Hindlimb muscle (tissue), 1 donor: ENCODE data around the gene PUM1. TPM values are rescaled to one million over a fixed set of nuclear protein-coding genes. Genes with fewer than 3 reads are reported as not detected.
"Not testable (repeated sequence)": the region's sequence is repeated elsewhere in the genome, so short reads cannot be mapped to it uniquely, and the experiment has no call there.

Experiments
- DNase-seq: peaks from one replicate; pipeline ENCODE4 v3.0.0-alpha.2; 2013
- polyA plus RNA-seq: library from polyadenylated mRNA; unstranded; fragments of 120-200 nt; gene quantifications from one replicate; pipeline ENCODE4 v1.2.1, GENCODE V29; 2013; ENCODE audit not compliant: insufficient read length

Gene PUM1
- polyA plus RNA-seq, 1 donor: 60.9 TPM

DNA sequence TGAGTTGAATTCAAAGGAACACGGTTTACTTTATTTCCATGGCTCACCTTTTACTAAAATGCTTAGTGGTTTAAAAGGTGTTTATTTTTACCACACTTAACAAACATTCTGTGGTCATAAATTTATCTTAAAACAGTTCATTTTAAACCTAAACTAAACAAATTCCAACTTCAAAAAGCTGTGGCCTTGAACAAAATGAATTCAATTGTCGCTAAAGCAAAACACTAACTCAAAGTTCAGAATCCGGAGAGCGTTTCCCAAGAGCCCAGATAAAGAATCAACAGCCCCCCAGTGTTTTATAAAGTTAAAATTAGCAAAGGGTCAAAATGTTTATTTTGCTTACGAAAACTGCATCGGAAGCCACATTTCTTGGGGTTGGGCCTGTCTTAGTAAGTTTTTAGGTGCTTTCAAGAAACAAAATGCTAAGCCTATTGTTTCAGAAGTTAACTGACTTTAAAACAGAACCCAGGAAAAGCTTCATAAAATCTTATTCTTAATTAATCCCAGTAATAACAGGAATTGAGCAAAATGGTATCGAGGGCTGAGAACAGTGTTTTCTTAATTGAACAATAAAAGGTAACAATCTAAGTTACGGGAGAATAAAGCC lies 1.3 kb downstream of the PUM1 start:
- peak; percentile 7 for DNase-seq

DNA sequence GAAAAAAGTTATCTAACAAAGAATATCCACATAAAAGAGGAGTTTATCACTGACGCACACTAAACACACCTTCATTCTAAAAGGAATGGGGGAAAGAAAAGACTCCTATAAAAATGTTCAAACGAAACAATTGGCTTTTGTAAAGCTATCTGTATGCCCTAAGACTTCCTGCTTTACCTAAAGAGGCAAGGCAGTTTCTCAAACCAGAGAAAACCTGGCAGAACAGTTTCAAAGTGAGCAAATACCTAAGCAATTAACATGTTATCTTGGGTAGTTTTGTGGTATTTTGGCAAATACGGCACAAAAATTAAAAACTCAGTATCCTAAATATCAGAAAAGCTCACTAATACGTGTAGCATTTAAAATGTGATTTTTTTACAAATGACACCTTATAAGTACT lies 1.9 kb downstream of the PUM1 start:
- no peak for DNase-seq

DNA sequence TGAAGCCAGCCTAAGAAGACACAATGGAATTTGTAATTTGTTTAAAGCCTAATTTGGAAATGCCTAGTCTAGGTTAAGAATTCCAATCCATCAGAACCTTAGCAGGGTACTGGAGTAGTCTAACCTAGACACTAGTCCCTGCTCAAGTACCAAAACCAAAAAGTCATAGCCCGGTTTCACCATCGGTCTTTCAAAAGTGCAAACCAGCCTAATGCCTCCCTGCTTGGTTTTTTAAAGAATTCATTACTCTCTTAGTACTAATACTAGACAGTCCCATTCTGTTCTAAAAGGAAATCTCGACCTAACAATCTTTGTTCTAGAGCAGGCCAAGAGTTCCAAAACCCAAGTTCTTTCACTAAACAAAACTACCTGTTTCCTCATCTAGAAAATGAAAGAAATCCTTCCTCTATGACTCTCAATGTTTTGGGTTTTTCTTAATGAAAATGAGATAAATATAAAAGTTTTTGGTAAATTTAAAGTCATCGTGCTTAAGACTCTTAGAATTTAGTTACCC lies 2.6 kb downstream of the PUM1 start:
- no peak for DNase-seq

DNA sequence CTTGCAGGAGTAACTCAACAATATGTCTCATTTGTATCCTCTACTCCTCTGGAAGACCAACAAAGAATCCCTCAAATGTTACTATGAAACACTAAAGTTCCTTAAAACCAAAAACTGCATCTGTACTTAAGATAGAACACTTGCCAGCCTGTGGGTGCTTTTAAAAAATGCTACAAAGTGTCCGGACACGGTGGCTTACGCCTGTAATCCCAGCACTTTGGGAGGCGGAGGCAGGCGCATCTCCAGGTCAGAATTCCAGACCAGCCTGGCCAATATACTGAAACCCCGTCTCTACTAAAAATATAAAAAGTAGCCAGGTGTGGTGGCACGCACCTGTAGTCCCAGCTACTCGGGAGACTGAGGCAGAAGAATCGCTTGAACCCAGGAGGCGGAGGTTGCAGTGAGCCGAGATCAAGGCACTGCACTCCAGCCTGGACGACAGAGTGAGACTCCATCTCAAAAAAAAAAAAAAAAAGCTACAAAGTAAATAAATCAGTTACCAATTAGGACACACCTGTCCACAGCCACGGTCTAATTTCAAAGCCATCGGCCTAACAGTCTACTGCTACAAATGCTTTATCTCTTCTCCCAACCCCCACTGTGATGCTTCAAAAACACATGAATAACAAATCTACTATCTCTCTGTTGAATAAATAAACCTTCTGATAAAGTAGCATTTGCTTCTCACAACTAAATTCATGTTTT lies 3.2 kb downstream of the PUM1 start:
- DNase-seq: not testable (repeated sequence)

DNA sequence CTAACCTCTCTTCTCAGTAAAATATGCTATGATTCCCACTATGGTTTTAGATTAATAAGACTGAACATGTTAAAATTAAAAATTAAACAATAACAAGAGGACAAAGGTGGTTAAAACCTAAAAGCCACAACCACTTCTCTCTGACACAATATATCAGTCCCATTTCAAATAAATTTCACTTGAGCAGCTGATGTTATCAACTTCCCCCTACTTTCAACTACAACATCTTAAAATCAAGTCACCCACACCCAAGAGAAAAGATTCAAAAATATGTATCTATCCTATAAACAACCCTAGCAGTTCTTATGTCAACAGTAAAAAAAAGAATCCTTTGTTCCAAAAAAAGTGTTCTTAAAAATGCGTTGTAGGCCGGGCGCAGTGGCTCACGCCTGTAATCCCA lies 7.5 kb downstream of the PUM1 start:
- no peak for DNase-seq

DNA sequence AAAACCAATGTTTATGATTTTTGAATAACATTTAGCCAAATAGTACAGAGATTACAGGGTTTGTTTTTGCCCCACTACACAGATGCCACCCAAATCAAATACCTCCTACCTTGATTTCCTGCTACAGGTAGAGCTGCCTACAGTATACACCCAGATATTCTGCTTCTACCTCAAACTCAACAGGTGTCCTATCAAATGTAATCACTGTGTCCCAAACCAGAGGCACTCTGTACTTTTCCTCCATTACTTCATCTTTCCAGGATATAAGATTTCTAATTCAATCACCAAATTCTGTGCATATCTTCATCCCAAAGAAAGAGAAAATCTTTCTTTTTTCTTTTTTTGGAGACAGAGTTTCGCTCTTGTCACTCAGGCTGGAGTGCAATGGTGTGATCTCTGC lies 9.6 kb downstream of the PUM1 start:
- DNase-seq: no peak

DNA sequence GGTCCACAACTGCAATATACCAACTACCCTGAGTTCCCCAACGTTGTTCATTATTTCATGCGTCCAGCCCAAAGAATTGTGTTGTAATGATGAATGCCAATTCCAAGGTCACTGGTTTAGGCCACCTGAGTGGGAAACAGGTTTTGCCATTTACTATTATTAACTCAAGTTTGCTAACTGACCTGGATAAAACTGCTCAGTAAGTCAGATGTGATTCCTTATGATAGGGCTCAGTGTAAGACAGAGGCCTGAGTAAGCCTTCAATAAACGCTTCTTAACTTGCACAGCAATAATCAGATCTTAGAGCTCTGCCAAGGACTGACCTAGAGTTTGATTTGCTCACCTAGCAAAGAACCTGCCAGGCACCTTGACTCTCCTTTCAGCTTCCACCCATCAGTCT lies 10.0 kb downstream of the PUM1 start:
- DNase-seq: no peak

DNA sequence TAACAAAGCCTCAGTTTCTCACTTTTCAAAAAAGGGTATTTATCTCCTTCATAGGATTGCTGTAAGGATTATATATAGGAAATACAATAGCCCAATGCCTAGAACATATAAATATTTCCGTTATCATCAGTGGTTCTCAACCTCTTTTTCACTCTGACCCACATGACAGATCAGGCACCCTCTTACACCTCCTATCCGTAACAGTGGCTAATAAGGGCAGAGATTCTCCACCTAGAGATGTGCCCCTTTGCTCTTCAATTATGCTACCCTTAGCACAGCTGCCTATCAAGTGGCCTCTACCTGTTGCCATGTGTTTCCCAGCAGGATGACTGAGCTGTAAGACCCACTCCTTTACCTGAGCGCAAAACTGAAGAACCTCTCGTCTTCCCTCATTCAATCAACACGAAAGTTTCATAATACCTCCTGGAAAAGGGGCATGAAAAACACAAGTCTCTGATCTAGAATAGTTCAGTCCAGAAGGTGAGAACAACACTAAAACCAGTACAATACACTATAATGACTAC lies 10.5 kb downstream of the PUM1 start:
- no peak for DNase-seq

DNA sequence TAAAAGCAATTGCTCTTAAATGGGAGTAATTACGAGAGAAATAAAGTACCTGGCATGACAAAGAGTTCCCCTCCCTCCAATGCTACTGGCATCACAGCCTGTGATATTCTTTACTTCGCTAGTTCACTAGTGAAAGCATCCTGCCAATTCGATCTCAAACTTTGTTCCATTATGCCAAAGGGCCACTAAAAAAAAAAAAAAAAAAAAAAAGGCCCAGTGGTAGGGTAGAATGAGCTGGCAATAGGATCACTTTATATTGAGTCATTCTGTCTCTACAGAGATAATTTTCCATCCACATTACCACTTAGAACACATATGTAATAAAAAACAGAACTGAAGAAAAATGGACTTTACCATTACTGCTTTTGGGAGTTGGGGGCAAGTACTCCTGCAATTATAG lies 11.2 kb downstream of the PUM1 start:
- no peak for DNase-seq

DNA sequence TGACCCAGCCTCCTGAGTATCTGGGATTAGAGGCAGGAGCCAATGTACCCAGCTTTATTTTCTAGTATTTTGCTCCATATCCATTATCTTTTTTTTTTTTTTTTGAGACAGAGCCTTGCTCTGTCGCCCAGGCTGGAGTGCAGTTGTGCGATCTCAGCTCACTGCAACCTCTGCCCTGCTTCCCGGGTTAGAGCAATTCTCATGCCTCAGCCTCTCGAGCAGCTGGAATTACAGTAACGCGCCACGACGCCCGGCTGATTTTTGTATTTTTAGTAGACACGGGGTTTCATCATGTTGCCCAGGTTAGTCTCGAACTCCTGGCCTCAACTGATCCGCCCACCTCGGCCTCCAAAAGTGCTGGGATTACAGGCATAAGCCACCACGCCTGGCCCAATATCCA lies 12.9 kb downstream of the PUM1 start:
- DNase-seq: not testable (repeated sequence)

DNA sequence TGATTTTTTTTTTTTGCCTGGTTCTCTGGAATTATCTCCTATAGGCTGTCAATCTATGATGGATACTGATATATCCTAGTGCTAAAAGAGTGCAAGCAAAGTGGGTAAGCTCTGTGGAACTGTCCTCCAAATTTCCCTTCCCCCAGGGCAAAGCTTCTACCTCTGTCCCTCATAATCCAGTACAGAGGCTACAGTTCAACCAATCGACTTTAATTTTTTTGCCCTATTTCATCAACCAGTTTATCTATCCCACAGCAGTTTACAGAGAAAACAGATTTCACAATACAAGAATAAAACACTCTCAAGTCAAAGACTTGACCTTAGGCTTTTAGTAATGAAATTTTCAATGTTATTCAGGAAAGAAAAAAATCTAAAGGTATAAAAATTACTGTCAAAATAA lies 13.9 kb downstream of the PUM1 start:
- DNase-seq: no peak

DNA sequence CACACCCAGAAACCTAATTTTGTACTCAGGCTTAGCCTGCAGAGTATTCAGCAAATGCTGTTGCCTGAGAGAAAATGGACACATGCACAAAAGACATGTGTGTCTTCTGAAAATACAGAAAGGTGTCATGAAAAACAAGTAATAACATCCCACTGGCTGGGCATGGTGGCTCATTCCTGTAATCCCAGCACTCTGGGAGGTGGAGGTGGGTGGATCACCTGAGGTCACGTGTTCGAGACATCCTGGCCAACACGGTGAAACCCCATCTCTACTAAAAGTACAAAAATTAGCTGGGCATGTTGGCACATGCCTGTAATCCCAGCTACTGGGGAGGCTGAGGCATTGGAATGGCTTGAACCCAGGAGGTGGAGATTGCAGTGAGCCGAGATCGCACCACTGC lies 18.0 kb downstream of the PUM1 start:
- not testable (repeated sequence) for DNase-seq

DNA sequence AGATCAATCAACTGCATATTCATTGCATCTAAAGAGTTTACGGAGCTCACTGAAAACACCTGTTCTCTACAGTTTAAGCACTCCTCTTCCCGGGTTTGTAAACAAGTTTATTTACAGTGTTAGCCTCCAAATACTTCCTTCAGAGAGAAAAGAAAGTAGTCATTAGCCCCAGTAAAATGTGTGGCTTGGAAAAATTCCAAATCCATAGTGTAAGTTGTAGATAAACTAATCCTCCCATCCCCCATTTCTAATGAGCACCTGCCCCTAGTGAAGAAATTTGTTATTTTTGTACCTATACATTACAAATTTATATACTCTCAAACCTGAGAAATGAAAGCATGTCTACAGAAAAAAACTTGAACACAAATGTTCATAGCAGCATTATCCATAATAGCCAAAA lies 21.9 kb downstream of the PUM1 start:
- DNase-seq: no peak

DNA sequence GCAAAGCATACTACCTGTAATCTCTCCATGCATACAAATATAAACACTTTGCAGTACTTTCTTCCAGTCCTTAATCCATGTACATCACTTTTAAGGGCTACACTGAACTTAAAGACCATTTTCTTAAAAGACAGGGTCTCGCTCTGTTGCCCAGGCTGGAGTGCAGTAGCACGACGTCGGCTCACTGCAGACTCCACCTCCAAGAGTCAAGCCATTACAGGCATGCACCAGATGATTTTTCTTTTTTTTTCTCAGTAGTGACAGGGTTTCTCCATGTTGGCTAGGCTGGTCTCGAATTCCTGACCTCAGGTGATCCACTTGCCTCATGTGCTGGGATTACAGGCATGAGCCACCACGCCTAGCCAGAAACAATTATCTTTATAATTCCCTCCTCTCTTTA lies 22.9 kb downstream of the PUM1 start:
- DNase-seq: no peak

DNA sequence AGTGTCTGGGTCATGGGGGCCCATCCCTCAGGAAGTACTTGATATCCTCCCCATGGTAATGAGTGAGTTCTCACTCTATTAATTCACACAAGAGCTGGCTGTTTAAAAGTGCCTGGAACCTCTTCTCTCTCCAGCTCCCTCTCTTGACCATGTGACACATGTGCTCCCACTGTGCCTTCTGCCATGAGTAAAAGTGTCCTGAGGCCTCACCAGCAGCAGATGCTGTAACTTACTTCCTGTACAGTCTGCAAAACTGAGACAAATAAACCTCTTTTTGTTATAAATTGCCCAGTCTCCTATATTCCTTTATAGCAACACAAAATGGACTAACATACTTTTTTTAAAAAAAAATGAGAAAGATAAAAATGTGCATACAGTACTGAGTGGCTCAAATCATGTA lies 24.0 kb downstream of the PUM1 start:
- no peak for DNase-seq

DNA sequence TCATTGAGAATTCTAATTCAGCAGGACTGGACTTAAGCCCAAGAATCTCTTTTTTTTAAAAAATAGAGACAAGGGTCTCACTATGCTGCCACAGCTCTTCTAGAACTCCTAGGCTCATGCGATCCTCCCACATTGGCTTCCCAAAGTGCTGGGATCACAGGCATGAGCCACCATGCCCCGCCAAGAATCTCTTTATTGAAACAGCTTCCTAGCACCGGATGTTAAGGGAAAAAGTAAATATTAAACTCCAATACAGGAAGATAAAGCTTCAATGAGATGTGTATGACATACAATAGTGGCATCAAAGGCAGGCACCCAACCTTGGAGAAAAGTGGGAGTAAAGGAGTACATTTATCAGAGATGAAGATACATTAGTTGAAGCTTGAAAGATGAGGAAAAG lies 25.5 kb downstream of the PUM1 start:
- no peak for DNase-seq

DNA sequence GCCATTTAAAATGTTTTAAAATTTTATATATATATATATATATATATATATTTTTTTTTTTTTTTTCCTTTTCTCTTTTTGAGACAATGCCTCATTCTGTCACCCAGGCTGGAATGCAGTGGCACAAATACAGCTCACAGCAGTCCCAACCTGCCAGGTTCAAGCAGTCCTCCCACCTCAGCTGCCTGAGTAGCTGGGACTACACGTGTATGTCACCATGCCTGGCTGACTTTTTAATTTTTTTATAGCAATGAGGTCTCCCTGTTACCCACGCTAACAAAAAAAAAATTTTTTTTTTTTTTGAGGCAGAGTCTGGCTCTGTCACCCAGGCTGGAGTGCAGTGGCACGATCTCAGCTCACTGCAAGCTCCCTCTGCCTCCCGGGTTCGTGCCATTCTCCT lies 26.6 kb downstream of the PUM1 start:
- not testable (repeated sequence) for DNase-seq

DNA sequence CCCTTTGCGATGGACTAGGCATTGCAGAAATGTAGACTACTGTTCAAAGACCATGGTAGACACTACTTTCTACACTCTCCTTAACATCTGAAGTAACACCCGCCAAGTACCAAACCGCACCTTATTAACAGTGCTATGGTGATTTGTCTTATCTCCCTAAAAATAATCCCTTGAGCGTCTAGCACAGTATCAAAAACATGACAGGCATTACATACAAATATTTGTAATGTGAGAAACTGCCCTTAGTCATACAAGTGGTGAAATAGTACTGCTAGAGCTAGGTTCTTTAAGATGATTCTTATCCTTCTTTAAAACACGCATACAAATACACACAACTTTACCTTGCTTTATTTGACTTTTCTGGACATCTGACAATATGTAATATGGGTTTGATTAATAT lies 27.2 kb downstream of the PUM1 start:
- DNase-seq: no peak

DNA sequence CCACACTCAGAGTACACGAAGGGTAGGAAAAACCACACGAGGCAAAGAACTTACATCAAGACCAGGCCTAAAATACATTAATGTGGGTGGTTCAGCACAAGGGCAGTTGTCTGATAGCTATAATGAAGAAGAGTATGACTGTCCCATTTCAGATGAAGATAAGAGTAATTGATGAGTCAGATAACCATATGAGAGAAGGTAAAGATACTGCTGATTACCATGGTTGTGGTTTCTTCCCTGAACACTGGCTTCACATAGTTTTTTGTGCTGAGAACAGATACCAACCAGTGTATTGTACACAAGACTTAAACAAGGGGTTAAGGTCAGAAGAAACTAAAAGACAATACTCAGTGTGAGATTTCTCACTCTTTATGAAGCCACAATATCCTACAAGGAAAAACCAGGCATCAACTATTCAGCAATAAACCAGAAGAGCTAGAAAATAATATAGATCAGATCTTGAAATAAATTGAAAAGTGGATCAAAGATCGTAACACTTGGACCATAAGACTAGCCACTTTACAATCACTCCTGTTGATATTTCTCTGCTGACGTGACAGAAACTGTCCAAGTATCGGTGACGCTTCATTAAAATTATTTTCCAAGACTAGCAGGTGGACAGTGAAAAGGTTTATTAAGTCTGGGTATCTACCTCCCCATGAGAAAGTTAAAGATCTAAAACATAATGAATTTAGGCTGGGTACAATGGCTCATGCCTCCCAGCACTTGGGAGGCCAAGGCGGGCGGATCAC lies 28.6 kb downstream of the PUM1 start:
- DNase-seq: no peak

DNA sequence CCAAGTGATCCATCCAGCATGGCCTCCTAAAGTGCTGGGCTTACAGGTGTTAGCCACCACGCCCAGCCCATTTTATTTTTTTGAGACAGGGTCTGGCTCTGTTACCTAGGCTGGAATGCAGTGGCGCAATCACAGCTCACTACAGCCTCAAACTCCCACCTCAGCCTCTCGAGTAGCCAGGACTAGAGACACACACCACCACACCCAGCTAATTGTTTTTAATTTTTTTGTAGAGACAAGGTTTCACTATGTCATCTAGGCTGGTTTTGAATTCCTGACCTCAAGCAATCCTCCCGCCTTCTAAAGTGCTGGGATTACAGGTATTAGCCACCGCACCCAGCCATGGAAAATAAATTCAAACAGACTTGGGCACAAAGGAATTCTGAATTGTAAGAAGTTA lies 31.9 kb downstream of the PUM1 start:
- DNase-seq: no peak

DNA sequence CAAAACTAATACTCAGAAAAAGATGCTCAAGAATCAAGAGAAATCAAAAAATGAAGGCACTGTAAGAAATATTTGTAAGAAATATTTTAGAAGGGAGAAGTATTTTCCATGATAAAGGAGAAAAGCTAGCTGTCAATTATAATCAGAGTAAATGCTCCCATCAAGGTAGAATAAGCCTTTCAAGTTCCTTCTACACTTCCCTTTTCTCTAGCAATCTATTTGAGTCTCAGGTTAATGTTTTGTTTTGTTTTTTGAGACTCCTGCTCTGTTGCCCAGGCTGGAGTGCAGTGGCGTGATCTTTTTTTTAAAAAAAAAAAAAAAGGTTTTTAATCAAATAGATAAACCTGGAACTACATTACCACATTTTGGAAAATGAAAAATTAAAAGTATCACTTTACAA lies 33.3 kb downstream of the PUM1 start:
- DNase-seq: no peak

DNA sequence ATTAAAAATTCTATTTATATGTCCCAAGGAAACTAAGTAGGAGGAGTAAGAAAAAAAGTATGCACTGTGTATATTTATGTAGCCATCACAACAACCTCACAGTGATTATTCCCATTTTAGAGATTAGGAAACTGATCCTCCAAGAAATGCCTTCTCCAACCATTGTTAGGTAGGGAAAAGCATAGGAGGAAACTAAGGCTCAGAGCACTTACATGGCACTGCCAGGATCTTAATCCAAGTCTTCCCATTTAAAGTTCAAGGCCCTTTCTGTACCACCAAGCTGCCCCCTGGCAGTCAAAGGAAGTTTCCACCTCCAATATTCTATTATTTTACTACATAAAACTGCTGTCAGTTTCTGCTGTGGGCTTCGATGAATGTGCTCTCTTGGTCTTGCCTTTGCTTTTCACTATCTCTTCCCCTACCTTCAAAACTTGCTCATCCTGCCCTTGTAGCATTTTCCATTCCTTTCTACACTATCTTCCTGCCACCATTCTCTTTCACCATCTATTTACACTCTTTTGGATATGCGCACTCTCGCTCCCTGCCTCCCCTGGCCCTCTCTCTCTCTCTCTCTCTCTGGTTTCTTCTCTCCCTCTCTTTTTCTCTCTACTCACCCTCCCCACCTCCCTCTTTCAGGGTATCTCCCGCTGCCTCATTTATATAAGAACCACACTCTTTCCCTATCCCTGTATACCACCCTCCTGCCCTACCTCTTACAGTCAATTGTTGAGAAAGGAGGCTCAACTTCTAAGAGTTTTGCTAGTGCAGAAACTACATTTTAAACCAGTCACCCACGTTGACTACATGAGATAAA lies 34.0 kb downstream of the PUM1 start:
- no peak for DNase-seq

DNA sequence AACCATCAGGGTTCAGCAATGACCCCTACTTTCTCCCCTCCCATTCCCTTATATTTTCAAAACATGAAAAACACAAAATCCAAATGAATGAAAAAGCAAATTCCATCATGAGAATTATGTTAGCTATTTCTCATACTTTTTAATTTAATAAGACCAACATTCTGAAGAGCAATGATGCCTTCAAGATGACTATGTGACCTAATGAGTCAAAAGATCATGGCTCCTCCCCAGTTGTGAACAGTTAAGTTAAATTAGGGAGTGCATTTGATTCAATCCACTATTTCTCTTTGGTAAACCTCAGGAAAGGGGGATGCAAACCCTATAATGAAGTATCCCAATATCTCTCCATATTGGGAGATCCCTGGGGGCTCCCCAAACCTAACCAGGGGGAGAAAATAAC lies 36.5 kb downstream of the PUM1 start:
- no peak for DNase-seq
